K562 (cell line): ENCODE data around the gene C2CD2L. TPM values are rescaled to one million over a fixed set of nuclear protein-coding genes. Genes with fewer than 3 reads are reported as not detected.

ENCODE experiments used
- ARID1B ChIP-seq: fragments of 450-650 bp; IDR thresholded peaks from 2 replicates; pipeline ENCODE4 v1.6.1; 2016; ENCODE audit warnings: antibody characterized with exemption, mild to moderate bottlenecking, inconsistent platforms
- ATF6 ChIP-seq: sonication (generic); formaldehyde crosslinking; IDR thresholded peaks from 2 replicates; pipeline ENCODE4 v1.4.0; 2020; ENCODE audit warnings: mild to moderate bottlenecking, missing genetic modification reagents
- CCNT2 ChIP-seq: IDR thresholded peaks from 2 replicates; pipeline ENCODE4 v1.6.1; 2011; ENCODE audit warnings: borderline replicate concordance, low read depth, mild to moderate bottlenecking, moderate library complexity, mixed read lengths, low read length; ENCODE audit not compliant: insufficient read length; ENCODE audit errors: extremely low read depth
- CREM ChIP-seq: IDR thresholded peaks from 2 replicates; pipeline ENCODE4 v1.6.1; 2014; ENCODE audit warnings: antibody characterized with exemption, low read depth
- DMBX1 ChIP-seq: fragments of 250-450 bp; sonication (Bioruptor Pico); IDR thresholded peaks from 2 replicates; pipeline ENCODE4 v1.8.0; 2022; ENCODE audit warnings: inconsistent platforms, mild to moderate bottlenecking, moderate library complexity, borderline replicate concordance
- DPF2 ChIP-seq: fragments of 450-650 bp; IDR thresholded peaks from 2 replicates; pipeline ENCODE4 v1.6.1; 2016
- E2F3 ChIP-seq: fragments of 250-450 bp; sonication (Bioruptor Pico); IDR thresholded peaks from 2 replicates; pipeline ENCODE4 v1.4.0; 2020; ENCODE audit warnings: mild to moderate bottlenecking
- ETS1 ChIP-seq: conservative IDR thresholded peaks from 2 replicates; pipeline ENCODE4 v1.6.1; 2011; ENCODE audit warnings: low read depth, mild to moderate bottlenecking, low read length; ENCODE audit not compliant: control insufficient read depth
- GATAD2A ChIP-seq: fragments of 450-650 bp; IDR thresholded peaks from 2 replicates; pipeline ENCODE4 v1.6.1; 2017
- KDM1A ChIP-seq, 2 experiments: fragments of 450-650 bp; IDR thresholded peaks; 2 replicates each; pipeline ENCODE4 v1.6.1; 2016; ENCODE audit warnings: mild to moderate bottlenecking in 2 of 2
- MAX ChIP-seq: sonication (generic); formaldehyde crosslinking; IDR thresholded peaks from 2 replicates; pipeline ENCODE4 v1.9.0; 2022; ENCODE audit warnings: mild to moderate bottlenecking, missing genetic modification reagents
- MLLT1 ChIP-seq, 2 experiments: fragments of 450-650 bp; IDR thresholded peaks; 2 replicates each; pipeline ENCODE4 v1.6.1; 2016
- MTA3 ChIP-seq: fragments of 450-650 bp; formaldehyde crosslinking; IDR thresholded peaks from 2 replicates; pipeline ENCODE4 v1.6.1; 2017; ENCODE audit warnings: mild to moderate bottlenecking, borderline replicate concordance
- NR2C2 ChIP-seq, 2 experiments: fragments of 200-800 bp in 1 of 2; sonication (Bioruptor generic) in 1 of 2; sonication (generic) in 1 of 2; formaldehyde crosslinking in 1 of 2; IDR thresholded peaks; 2 replicates each; pipeline versions ENCODE4 v1.6.1 to v1.8.0; 2016 to 2022; ENCODE audit warnings: mild to moderate bottlenecking in 1 of 2, missing compliant biosample characterization in 1 of 2, missing genetic modification characterization in 1 of 2, missing genetic modification reagents in 1 of 2
- SMARCE1 ChIP-seq: fragments of 450-650 bp; IDR thresholded peaks from 2 replicates; pipeline ENCODE4 v1.7.1; 2016; ENCODE audit warnings: mild to moderate bottlenecking
- SOX6 ChIP-seq: fragments of 450-650 bp; IDR thresholded peaks from 2 replicates; pipeline ENCODE4 v1.6.1; 2014; ENCODE audit warnings: mild to moderate bottlenecking
- SP1 ChIP-seq: sonication (generic); formaldehyde crosslinking; IDR thresholded peaks from 2 replicates; pipeline ENCODE4 v1.8.1; 2022; ENCODE audit warnings: mild to moderate bottlenecking, missing genetic modification reagents
- TRIM25 ChIP-seq: fragments of 450-650 bp; IDR thresholded peaks from 2 replicates; pipeline ENCODE4 v1.7.0; 2016; ENCODE audit warnings: borderline replicate concordance
- YY1 ChIP-seq, 3 experiments: IDR thresholded peaks; 2 replicates each; pipeline ENCODE4 v1.6.1; 2011; ENCODE audit warnings: low read length in 2 of 3, mild to moderate bottlenecking in 2 of 3, moderate library complexity in 2 of 3, borderline replicate concordance in 1 of 3, control low read depth in 1 of 3, low read depth in 1 of 3; ENCODE audit not compliant: insufficient read depth in 3 of 3, insufficient replicate concordance in 2 of 3, control insufficient read depth in 1 of 3, insufficient read length in 1 of 3; ENCODE audit errors: extremely low read depth in 1 of 3
- ZNF175 ChIP-seq: fragments of 200-800 bp; sonication (Bioruptor generic); IDR thresholded peaks from 2 replicates; pipeline ENCODE4 v1.6.1; 2016; ENCODE audit warnings: low read depth, mild to moderate bottlenecking, missing genetic modification characterization, missing compliant biosample characterization
- ZNF589 ChIP-seq: fragments of 200-800 bp; sonication (Bioruptor generic); IDR thresholded peaks from 2 replicates; pipeline ENCODE4 v1.6.1; 2016; ENCODE audit warnings: low read depth, missing genetic modification characterization, missing compliant biosample characterization
- polyA plus RNA-seq, 8 experiments: library from polyadenylated mRNA; depleted of rRNA in 4 of 8; stranded (reverse) in 5 of 8; unstranded in 3 of 8; fragments of >200 nt; fragmentation: Nextera tagmentation in 2 of 8; fragmentation: Illumina TruSeq in 1 of 8; extraction: Ambion mirVana in 2 of 8; extraction: Trizol in 1 of 8; gene quantifications; 2 replicates each; pipeline versions ENCODE4 v1.2.1 to v1.2.3, GENCODE V29; 2011 to 2014; ENCODE audit warnings: inconsistent platforms in 1 of 8, missing spikeins in 1 of 8
- total RNA-seq, 7 experiments: library from RNA; depleted of rRNA in 6 of 7; stranded (reverse); fragments of >200 nt in 6 of 7; fragmentation: Illumina TruSeq in 2 of 7; extraction: Trizol in 2 of 7; gene quantifications; 2 replicates each; pipeline versions ENCODE4 v1.2.1 to v1.2.3, GENCODE V29; 2011 to 2021; ENCODE audit warnings: low replicate concordance in 1 of 7

C2CD2L gene
- total and polyA plus RNA-seq, 9 of the 15 experiments (the other 6 are each of a cell fraction or from before 2014, with no cell fraction given), result 0.66 to 41.2 (median 14.8) TPM

GRCh38 chr11:119085437-119085847, 21.7 kb upstream of the C2CD2L start (continued):
- TF ChIP-seq MAX (peak; percentile 57; the same call in 1 of the 2 replicates), ZNF589 (peak; percentile 59; the same call in 1 of the 2 replicates), GATAD2A (0 out of 2 replicates have a peak, but pooled peaks have one; percentile 23), NR2C2 (CRISPR knock-in tag; IDR thresholded peaks at IDR 0.05) (peak; percentile 50; the same call in 1 of the 2 replicates), NR2C2 (tag; IDR thresholded peaks at IDR 0.05) (no peak; the same call in 1 of the 2 replicates), TRIM25 (no peak), MLLT1 (IDR thresholded peaks at IDR 0.05) (0 out of 4 replicates have a peak, but pooled peaks of 1 of the 2 experiments have one; percentile 17), DPF2 (peak; percentile 90), CREM (peak; percentile 63; the same call in 1 of the 2 replicates), KDM1A (IDR thresholded peaks at IDR 0.05) (peak; percentile 38 to 52; a peak in 2 of 4 replicates), SOX6 (peak; percentile 81), ETS1 (0 out of 2 replicates have a peak, but pooled peaks have one; percentile 46), ARID1B (peak; percentile 96), ATF6 (CRISPR knock-in tag) (0 out of 2 replicates have a peak, but pooled peaks have one; percentile 28), DMBX1 (CRISPR knock-in tag) (peak; percentile 72; the same call in 1 of the 2 replicates), CCNT2 (peak; percentile 93), MTA3 (peak; percentile 83), YY1 (IDR thresholded peaks at IDR 0.05; ENCODE audit: borderline replicate concordance in 1 of 3, control insufficient read depth in 1 of 3, extremely low read depth in 1 of 3, insufficient read depth in 3 of 3, insufficient read length in 1 of 3, insufficient replicate concordance in 2 of 3, low read depth in 1 of 3, low read length in 2 of 3) (no peak), SMARCE1 (peak; percentile 86), ZNF175 (CRISPR knock-in tag) (0 out of 2 replicates have a peak, but pooled peaks have one; percentile 59), SP1 (CRISPR knock-in tag) (peak; percentile 52; the same call in 1 of the 2 replicates), E2F3 (CRISPR knock-in tag) (no peak)
